ENCODE measurements around the gene TAS2R38. TPM values are rescaled to one million over a fixed set of nuclear protein-coding genes. Genes with fewer than 3 reads are reported as not detected.

The TAS2R38 gene
- total RNA-seq, 1 experiment from 2014 or later, result not detected

Other genes starting within 250 kb of the TAS2R38 start
- gene SSBP1, start 235.4 kb downstream of the TAS2R38 start, total RNA-seq (2014; rRNA removed; shearing (Covaris generic)), result 380 and 429 TPM in 2 replicates
- not detected in 2 replicates for gene TAS2R3, start 209.7 kb downstream of the TAS2R38 start, total RNA-seq (2014; rRNA removed; shearing (Covaris generic))
- gene TAS2R4, start 197.1 kb downstream of the TAS2R38 start, total RNA-seq (2014; rRNA removed; shearing (Covaris generic)), result 0.07 and 0.88 TPM in 2 replicates
- gene TAS2R5, start 183.6 kb downstream of the TAS2R38 start, total RNA-seq (2014; rRNA removed; shearing (Covaris generic)), result 0.10 TPM in 1 of 2 replicates, not detected in the other
- not detected in 2 replicates for gene PRSS37, start 132.3 kb downstream of the TAS2R38 start, total RNA-seq (2014; rRNA removed; shearing (Covaris generic))
- gene OR9A4, start 57.4 kb downstream of the TAS2R38 start, total RNA-seq (2014; rRNA removed; shearing (Covaris generic)), result not detected in 2 replicates
- gene CLEC5A, start 26.8 kb downstream of the TAS2R38 start, total RNA-seq (2014; rRNA removed; shearing (Covaris generic)), result not detected in 2 replicates
- not detected in 2 replicates for gene MGAM, start 22.1 kb upstream of the TAS2R38 start, total RNA-seq (2014; rRNA removed; shearing (Covaris generic))
- not detected in 2 replicates for gene MGAM2, start 137.9 kb upstream of the TAS2R38 start, total RNA-seq (2014; rRNA removed; shearing (Covaris generic))

All from A172 (cell line).